ENCODE data around the gene CSTPP1.

- TF ChIP-seq CTCF (IDR thresholded peaks at IDR 0.05): no peak
- TF ChIP-seq POLR2AphosphoS5 (IDR thresholded peaks at IDR 0.05): no peak
- TF ChIP-seq POLR2A (IDR thresholded peaks at IDR 0.05; ENCODE audit: low read depth): no peak
These were observed 227.3 kb downstream of the CSTPP1 start for GRCh38 chr11:47163898-47164297.

Data from esophagus muscularis mucosa (tissue), 3 donors.